Endodermal cell (in vitro differentiated cells): Measurements from ENCODE around the gene MGP. TPM values are rescaled to one million over a fixed set of nuclear protein-coding genes. Genes with fewer than 3 reads are reported as not detected.

Source experiments
- DNase-seq: peaks from one replicate; pipeline ENCODE4 v3.0.0-alpha.2; 2017
- H3K27ac ChIP-seq: 2 replicates; pipeline ENCODE4 v1.5.1; 2013; ENCODE audit warnings: mild to moderate bottlenecking, low read depth, low read length, moderate library complexity
- H3K27me3 ChIP-seq: 2 replicates; pipeline ENCODE4 v1.6.1; 2013; ENCODE audit warnings: mild to moderate bottlenecking, low read length, moderate library complexity; ENCODE audit not compliant: insufficient read depth, control insufficient read depth, poor library complexity, severe bottlenecking
- H3K36me3 ChIP-seq: 2 replicates; pipeline ENCODE4 v1.7.0; 2013; ENCODE audit warnings: mild to moderate bottlenecking, low read length, moderate library complexity; ENCODE audit not compliant: control insufficient read depth, insufficient read depth
- H3K4me1 ChIP-seq: one replicate; pipeline ENCODE4 v1.7.0; 2013; ENCODE audit warnings: low read length; ENCODE audit not compliant: control insufficient read depth, insufficient read depth
- H3K4me3 ChIP-seq: 2 replicates; pipeline ENCODE4 v1.5.1; 2013; ENCODE audit warnings: mild to moderate bottlenecking, low read length, moderate library complexity
- H3K9ac ChIP-seq: 2 replicates; pipeline ENCODE4 v1.6.1; 2013; ENCODE audit warnings: mild to moderate bottlenecking, low read length, moderate library complexity; ENCODE audit not compliant: poor library complexity, severe bottlenecking; ENCODE audit errors: extremely low read depth
- H3K9me3 ChIP-seq: 2 replicates; pipeline ENCODE4 v1.6.1; 2013; ENCODE audit warnings: mild to moderate bottlenecking, low read length, moderate library complexity; ENCODE audit not compliant: control insufficient read depth
- H3K27ac Mint-ChIP-seq: 2 replicates; pipeline ENCODE4 v1.8.0; 2020; ENCODE audit warnings: mixed read lengths
- H3K27me3 Mint-ChIP-seq: 2 replicates; pipeline ENCODE4 v1.8.0; 2021; ENCODE audit warnings: mild to moderate bottlenecking, mixed read lengths; ENCODE audit not compliant: insufficient read depth
- H3K36me3 Mint-ChIP-seq: 2 replicates; pipeline ENCODE4 v1.8.0; 2020; ENCODE audit warnings: low read depth, mixed read lengths
- H3K4me1 Mint-ChIP-seq: 2 replicates; pipeline ENCODE4 v1.8.0; 2020; ENCODE audit warnings: mixed read lengths
- H3K4me3 Mint-ChIP-seq: 2 replicates; pipeline ENCODE4 v1.8.0; 2020; ENCODE audit warnings: mild to moderate bottlenecking, moderate library complexity, mixed read lengths
- H3K9me3 Mint-ChIP-seq: 2 replicates; pipeline ENCODE4 v1.8.0; 2020; ENCODE audit warnings: mild to moderate bottlenecking, mixed read lengths
- CTCF ChIP-seq: fragments of 200-600 bp; sonication (generic); conservative IDR thresholded peaks from 2 replicates; pipeline ENCODE4 v1.5.0; 2021; ENCODE audit warnings: antibody characterized with exemption, mild to moderate bottlenecking
- WGBS, 2 experiments: methylation state at CpG; one replicate each; pipeline versions ENCODE4 v1.1.5 to v1.1.7; 2013; ENCODE audit warnings: missing lambda C conversion rate in 2 of 2, mixed read lengths in 1 of 2; ENCODE audit not compliant: insufficient coverage in 1 of 2, insufficient read length in 1 of 2; 5-methylcytosine and 5-hydroxymethylcytosine counted together
- total RNA-seq, 2 donors: library from RNA; stranded (reverse); fragmentation: NEBNext Ultra II Directional in 1 of 2; extraction: Animal tissue kit (Norgen Biotek cat#: 25700) in 1 of 2; gene quantifications; 2 replicates in 1 of 2; 3 replicates in 1 of 2; pipeline ENCODE4 v1.2.1, GENCODE V29; 2021

Gene MGP
- total RNA-seq, 2 donors from 2014 or later = not detected

DNA sequence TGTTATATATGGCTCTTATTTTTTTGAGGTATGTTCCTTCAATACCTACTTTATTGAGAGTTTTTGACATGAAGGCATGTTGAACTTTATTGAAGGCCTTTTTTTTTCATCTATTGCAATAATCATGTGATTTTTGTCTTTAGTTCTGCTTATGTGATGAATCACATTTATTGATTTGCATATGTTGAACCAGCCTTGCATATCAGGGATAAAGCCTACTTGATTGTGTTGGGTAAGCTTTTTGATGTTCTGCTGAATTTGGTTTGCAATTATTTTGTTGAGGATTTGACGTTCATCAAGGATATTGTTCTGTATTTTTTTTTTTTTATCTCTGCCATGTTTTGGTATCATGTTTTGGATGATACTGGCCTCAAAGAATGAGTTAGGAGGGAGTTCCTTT, 27.1 kb downstream of the MGP start:
- H3K4me3 ChIP-seq = no peak overlapping the region
- H3K27me3 ChIP-seq = no peaks in the 10 kb centered on the region
- Mint-ChIP-seq H3K27ac (no peak overlapping the region), H3K4me3 (no peak overlapping the region), H3K27me3 (no peaks in the 10 kb centered on the region), H3K9me3 (peaks cover 62% of the 10 kb centered on the region), H3K4me1 (no peaks in the 10 kb centered on the region), H3K36me3 (no peaks in the 10 kb centered on the region)
- H3K9me3 ChIP-seq = no peaks in the 10 kb centered on the region
- H3K36me3 ChIP-seq = no peaks in the 10 kb centered on the region
- 86 to 100% methylated on average over 1 of the region's 1 CpG for WGBS, 2 experiments
- no peak overlapping the region for H3K9ac ChIP-seq
- no peak for DNase-seq
- no peaks in the 10 kb centered on the region for H3K4me1 ChIP-seq
- no peak overlapping the region for H3K27ac ChIP-seq
- TF ChIP-seq CTCF = no peak

DNA sequence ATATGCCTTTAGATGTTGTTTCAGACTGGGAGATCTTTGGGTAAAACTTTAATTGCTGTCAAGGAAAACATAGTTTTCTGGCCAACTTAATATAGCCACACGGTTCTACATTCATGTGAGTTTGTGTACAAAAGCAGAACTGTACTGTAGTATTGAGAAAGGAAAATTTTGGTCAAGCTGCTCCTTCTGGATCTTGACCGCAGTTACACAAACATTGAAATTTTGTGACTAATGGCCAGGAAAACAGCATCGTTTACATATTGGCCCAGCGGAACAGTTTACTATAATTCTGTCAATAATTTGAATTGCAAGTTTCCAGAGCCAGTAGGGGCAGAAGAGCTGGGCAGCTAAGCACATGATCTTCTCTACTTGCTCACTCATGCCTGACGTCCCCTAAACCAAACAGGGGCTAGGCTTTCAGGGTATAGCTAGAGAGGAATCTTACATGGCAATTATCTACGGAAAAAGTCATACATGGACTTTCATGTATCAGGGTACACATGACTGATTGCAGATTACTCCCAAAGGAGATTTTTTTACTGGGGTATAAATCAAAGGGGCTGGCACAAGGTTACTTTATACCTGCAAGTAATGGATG, 31.0 kb downstream of the MGP start:
- no peak for DNase-seq

DNA sequence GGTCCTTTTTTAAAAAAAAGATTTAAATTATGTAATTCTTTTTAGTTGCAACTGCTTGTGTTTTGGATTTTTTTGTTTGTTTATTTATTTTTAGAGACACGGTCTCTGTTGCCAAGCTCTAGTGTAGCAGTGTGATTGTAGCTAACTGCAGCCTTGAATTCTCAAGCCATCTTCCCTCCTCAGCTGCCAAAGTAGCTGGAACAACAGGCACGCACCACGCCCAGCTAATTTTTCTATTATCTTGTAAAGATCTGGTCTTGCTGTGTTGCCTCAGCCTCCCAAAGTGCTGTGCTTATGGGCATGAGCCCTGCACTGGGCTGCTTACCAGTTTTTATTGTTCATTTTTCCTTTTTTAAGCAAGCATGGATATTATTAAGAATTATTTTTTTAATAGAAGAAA, 31.7 kb downstream of the MGP start:
- peaks cover 25% of the 10 kb centered on the region for H3K9me3 Mint-ChIP-seq
- no peak for TF ChIP-seq CTCF
- H3K36me3 Mint-ChIP-seq = no peaks in the 10 kb centered on the region
- no peaks in the 10 kb centered on the region for H3K27me3 ChIP-seq
- no peak for DNase-seq
- H3K4me3 ChIP-seq = no peak overlapping the region
- H3K27ac Mint-ChIP-seq = no peak overlapping the region
- no peak overlapping the region for H3K4me3 Mint-ChIP-seq
- H3K9me3 ChIP-seq = no peaks in the 10 kb centered on the region
- 71 to 86% methylated on average over 2 to 3 of the region's 3 CpGs for WGBS, 2 experiments
- H3K27me3 Mint-ChIP-seq = no peaks in the 10 kb centered on the region
- no peaks in the 10 kb centered on the region for H3K4me1 ChIP-seq
- no peak overlapping the region for H3K9ac ChIP-seq
- H3K36me3 ChIP-seq = no peaks in the 10 kb centered on the region
- H3K27ac ChIP-seq = no peak overlapping the region
- peaks cover 2% of the 10 kb centered on the region for H3K4me1 Mint-ChIP-seq

More for the DNA sequence above, 31.0 kb downstream of the MGP start:
- no peak overlapping the region for H3K9ac ChIP-seq
- no peak overlapping the region for H3K4me3 ChIP-seq
- no peaks in the 10 kb centered on the region for H3K9me3 ChIP-seq
- Mint-ChIP-seq H3K9me3 (peaks cover 32% of the 10 kb centered on the region), H3K27ac (peak overlapping the region; percentile 40), H3K36me3 (no peaks in the 10 kb centered on the region), H3K4me1 (peaks cover 2% of the 10 kb centered on the region), H3K4me3 (no peak overlapping the region), H3K27me3 (no peaks in the 10 kb centered on the region)
- H3K36me3 ChIP-seq = no peaks in the 10 kb centered on the region
- no peak for TF ChIP-seq CTCF
- H3K4me1 ChIP-seq = no peaks in the 10 kb centered on the region
- H3K27me3 ChIP-seq = no peaks in the 10 kb centered on the region
- no peak overlapping the region for H3K27ac ChIP-seq
- WGBS, 2 experiments = 84 to 90% methylated on average over 5 to 6 of the region's 6 CpGs
